ENCODE data around the gene HEYL.
"Not testable (repeated sequence)": the region's sequence is repeated elsewhere in the genome, so short reads cannot be mapped to it uniquely, and the experiment has no call there.

DNA sequence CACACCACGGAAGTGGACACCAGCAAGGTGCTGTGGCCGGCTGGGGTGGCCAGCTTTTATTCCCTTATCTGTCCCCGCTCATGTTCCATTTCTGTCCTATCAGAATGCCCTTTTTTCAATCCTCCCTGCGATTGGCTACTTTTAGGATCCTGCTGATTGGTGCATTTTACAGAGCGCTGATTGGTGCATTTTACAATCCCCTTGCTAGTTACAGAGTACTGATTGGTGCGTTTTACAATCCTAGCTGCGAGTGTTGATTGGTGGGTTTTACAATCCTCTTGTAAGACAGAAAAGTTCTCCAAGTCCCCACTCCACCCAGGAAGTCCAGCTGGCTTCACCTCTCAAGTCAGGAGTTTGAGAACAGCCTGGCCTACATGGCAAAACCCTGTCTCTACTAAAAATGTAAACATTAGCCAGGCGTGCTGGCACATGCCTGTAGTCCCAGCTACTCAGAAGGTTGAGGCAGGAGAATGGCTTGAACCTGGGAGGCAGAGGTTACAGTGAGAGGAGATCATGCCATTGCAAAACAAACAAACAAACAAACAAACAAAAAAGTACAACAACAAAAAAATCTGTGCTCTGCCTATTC, 37.7 kb downstream of the HEYL start:
- TF ChIP-seq CTCF (conservative IDR thresholded peaks at IDR 0.05 in 1 of 2, IDR thresholded peaks at IDR 0.05 in 1 of 2; ENCODE audit: low read depth in 1 of 2, low read length in 2 of 2); EZH2 (IDR thresholded peaks at IDR 0.05; ENCODE audit: low read length, missing control alignments): not testable (repeated sequence)

Data from fibroblast of lung (primary cell).